UCSD-AML1 (cell line): ENCODE measurements around the gene BBLN.
A peak's percentile ranks its signal among the peaks of the same experiment; 100 is the strongest.

ENCODE experiments used
- DNase-seq: peaks from one replicate; lab custom pipeline; 2025; ENCODE audit not compliant: unreplicated experiment; lab: John Stamatoyannopoulos, UW

The BBLN gene

GRCh38 chr9:128144239-128145181, 15.6 kb upstream of the BBLN start:
- DNase-seq: no peak

GRCh38 chr9:128145536-128145935, 14.5 kb upstream of the BBLN start:
- no peak for DNase-seq

GRCh38 chr9:128145951-128146351, 14.1 kb upstream of the BBLN start:
- no peak for DNase-seq

GRCh38 chr9:128146591-128147120, 13.4 kb upstream of the BBLN start:
- no peak for DNase-seq

GRCh38 chr9:128148509-128149000, 11.5 kb upstream of the BBLN start:
- no peak for DNase-seq

- no peak for DNase-seq
These were observed 10.9 kb upstream of the BBLN start, which contains the start of gene LCN2 for GRCh38 chr9:128149001-128149701. Gene LCN2, plus strand, starts transcription at chr9:128149453. Its CDS starts 73 bp downstream, at chr9:128149526.

GRCh38 chr9:128149951-128150593, 10.0 kb upstream of the BBLN start:
- DNase-seq: peak; percentile 61

GRCh38 chr9:128150594-128151308, 9.3 kb upstream of the BBLN start:
- DNase-seq: peak; percentile 57

GRCh38 chr9:128151309-128152132, 8.5 kb upstream of the BBLN start:
- DNase-seq: no peak

- no peak for DNase-seq
These were observed 7.7 kb upstream of the BBLN start for GRCh38 chr9:128152133-128153059.

GRCh38 chr9:128153060-128153946, 6.8 kb upstream of the BBLN start:
- DNase-seq: no peak

- no peak for DNase-seq
These were observed 5.9 kb upstream of the BBLN start for GRCh38 chr9:128153947-128154695.

GRCh38 chr9:128155736-128156500, 4.1 kb upstream of the BBLN start:
- no peak for DNase-seq

- DNase-seq: peak; percentile 75
These were observed 612 bp upstream of the BBLN start for GRCh38 chr9:128159522-128159783.

GRCh38 chr9:128160603-128160987, 530 bp downstream of the BBLN start:
- no peak for DNase-seq

- DNase-seq: no peak
These were observed 1.3 kb downstream of the BBLN start for GRCh38 chr9:128161215-128161902.
